Adipocyte (in vitro differentiated cells): Measurements from ENCODE around the gene FASTKD3.

Source experiments
- DNase-seq: peaks from one replicate; pipeline ENCODE4 v3.0.0-alpha.2; 2015; ENCODE audit warnings: low read depth
- H3K27me3 ChIP-seq: replicated peaks from 2 replicates; pipeline ENCODE4 v1.7.0; 2013; ENCODE audit warnings: mild to moderate bottlenecking, low read length, moderate library complexity; ENCODE audit not compliant: control insufficient read depth, insufficient read depth
- H3K36me3 ChIP-seq: 2 replicates; pipeline ENCODE4 v1.7.0; 2013; ENCODE audit warnings: low read length, mild to moderate bottlenecking, moderate library complexity; ENCODE audit not compliant: control insufficient read depth, insufficient read depth, severe bottlenecking
- H3K4me1 ChIP-seq: 2 replicates; pipeline ENCODE4 v1.7.0; 2013; ENCODE audit warnings: mild to moderate bottlenecking, low read length, moderate library complexity; ENCODE audit not compliant: control insufficient read depth, insufficient read depth
- H3K4me3 ChIP-seq: 2 replicates; pipeline ENCODE4 v1.7.0; 2013; ENCODE audit warnings: mild to moderate bottlenecking, low read length, moderate library complexity
- H3K9ac ChIP-seq: 2 replicates; pipeline ENCODE4 v1.7.0; 2013; ENCODE audit warnings: mild to moderate bottlenecking, low read length, moderate library complexity
- H3K9me3 ChIP-seq: 2 replicates; pipeline ENCODE4 v1.7.0; 2013; ENCODE audit warnings: mild to moderate bottlenecking, low read length, moderate library complexity; ENCODE audit not compliant: control insufficient read depth

FASTKD3 gene

GRCh38 chr5:7846327-7846726, 22.5 kb downstream of the FASTKD3 start:
- no peak for DNase-seq
- Histone ChIP-seq H3K27me3 (peaks cover 65% of the 10 kb centered on the region), H3K4me3 (no peak overlapping the region), H3K4me1 (no peaks in the 10 kb centered on the region), H3K9ac (no peak overlapping the region), H3K9me3 (no peaks in the 10 kb centered on the region), H3K36me3 (no peaks in the 10 kb centered on the region)

- no peaks in the 10 kb centered on the region for H3K36me3 ChIP-seq
- H3K9ac ChIP-seq = no peak overlapping the region
- H3K4me3 ChIP-seq = no peak overlapping the region
- no peak for DNase-seq
- H3K9me3 ChIP-seq = no peaks in the 10 kb centered on the region
- H3K4me1 ChIP-seq = no peaks in the 10 kb centered on the region
- peaks cover 62% of the 10 kb centered on the region for H3K27me3 ChIP-seq
Measured at GRCh38 chr5:7845557-7845956, 23.3 kb downstream of the FASTKD3 start.

- Histone ChIP-seq H3K36me3 (no peaks in the 10 kb centered on the region), H3K4me3 (no peak overlapping the region), H3K9ac (no peak overlapping the region), H3K4me1 (no peaks in the 10 kb centered on the region), H3K27me3 (peaks cover 66% of the 10 kb centered on the region), H3K9me3 (no peaks in the 10 kb centered on the region)
- DNase-seq = no peak
Measured at GRCh38 chr5:7844901-7845300, 23.9 kb downstream of the FASTKD3 start.

- H3K36me3 ChIP-seq = no peaks in the 10 kb centered on the region
- no peak for DNase-seq
- no peaks in the 10 kb centered on the region for H3K9me3 ChIP-seq
Measured at GRCh38 chr5:7842531-7842930, 26.3 kb downstream of the FASTKD3 start.

GRCh38 chr5:7837403-7837802, 31.4 kb downstream of the FASTKD3 start:
- Histone ChIP-seq H3K27me3 (peaks cover 8% of the 10 kb centered on the region), H3K9ac (no peak overlapping the region), H3K4me3 (no peak overlapping the region), H3K9me3 (no peaks in the 10 kb centered on the region), H3K36me3 (no peaks in the 10 kb centered on the region), H3K4me1 (no peaks in the 10 kb centered on the region)
- DNase-seq = no peak

More at GRCh38 chr5:7842531-7842930, 26.3 kb downstream of the FASTKD3 start:
- H3K27me3 ChIP-seq = peaks cover 49% of the 10 kb centered on the region
- no peaks in the 10 kb centered on the region for H3K4me1 ChIP-seq
- no peak overlapping the region for H3K9ac ChIP-seq
- no peak overlapping the region for H3K4me3 ChIP-seq

GRCh38 chr5:7834982-7835381, 33.8 kb downstream of the FASTKD3 start:
- Histone ChIP-seq H3K4me3 (no peak overlapping the region), H3K9me3 (no peaks in the 10 kb centered on the region), H3K27me3 (peaks cover 11% of the 10 kb centered on the region), H3K9ac (no peak overlapping the region), H3K36me3 (no peaks in the 10 kb centered on the region), H3K4me1 (no peaks in the 10 kb centered on the region)
- DNase-seq = no peak

GRCh38 chr5:7828269-7828668, 40.6 kb downstream of the FASTKD3 start:
- H3K36me3 ChIP-seq = no peaks in the 10 kb centered on the region
- DNase-seq = no peak
- H3K4me3 ChIP-seq = no peak overlapping the region
- no peak overlapping the region for H3K9ac ChIP-seq
- H3K9me3 ChIP-seq = no peaks in the 10 kb centered on the region
- H3K27me3 ChIP-seq = peaks cover 7% of the 10 kb centered on the region
- H3K4me1 ChIP-seq = peaks cover 15% of the 10 kb centered on the region

- Histone ChIP-seq H3K4me3 (no peak overlapping the region), H3K36me3 (no peaks in the 10 kb centered on the region)
- peak; percentile 25 for DNase-seq
Measured at GRCh38 chr5:7827610-7828009, 41.2 kb downstream of the FASTKD3 start.

GRCh38 chr5:7825630-7826029, 43.2 kb downstream of the FASTKD3 start:
- Histone ChIP-seq H3K36me3 (no peaks in the 10 kb centered on the region), H3K4me3 (no peak overlapping the region), H3K9ac (no peak overlapping the region), H3K4me1 (peaks cover 15% of the 10 kb centered on the region), H3K27me3 (peaks cover 6% of the 10 kb centered on the region), H3K9me3 (no peaks in the 10 kb centered on the region)
- no peak for DNase-seq

More at GRCh38 chr5:7827610-7828009, 41.2 kb downstream of the FASTKD3 start:
- Histone ChIP-seq H3K9me3 (no peaks in the 10 kb centered on the region), H3K4me1 (peaks cover 15% of the 10 kb centered on the region), H3K27me3 (peaks cover 7% of the 10 kb centered on the region), H3K9ac (no peak overlapping the region)

- Histone ChIP-seq H3K9me3 (no peaks in the 10 kb centered on the region), H3K36me3 (no peaks in the 10 kb centered on the region), H3K9ac (no peak overlapping the region), H3K27me3 (peaks cover 6% of the 10 kb centered on the region), H3K4me1 (peaks cover 15% of the 10 kb centered on the region), H3K4me3 (no peak overlapping the region)
- DNase-seq = no peak
Measured at GRCh38 chr5:7824995-7825394, 43.8 kb downstream of the FASTKD3 start.

GRCh38 chr5:7823594-7823993, 45.2 kb downstream of the FASTKD3 start:
- H3K27me3 ChIP-seq = peaks cover 15% of the 10 kb centered on the region
- DNase-seq = no peak
- H3K4me3 ChIP-seq = no peak overlapping the region
- no peaks in the 10 kb centered on the region for H3K36me3 ChIP-seq
- H3K4me1 ChIP-seq = peaks cover 15% of the 10 kb centered on the region
- H3K9ac ChIP-seq = no peak overlapping the region
- H3K9me3 ChIP-seq = no peaks in the 10 kb centered on the region

GRCh38 chr5:7822449-7822848, 46.4 kb downstream of the FASTKD3 start:
- Histone ChIP-seq H3K9ac (no peak overlapping the region), H3K36me3 (no peaks in the 10 kb centered on the region), H3K4me3 (no peak overlapping the region), H3K4me1 (peaks cover 8% of the 10 kb centered on the region), H3K27me3 (peaks cover 15% of the 10 kb centered on the region), H3K9me3 (no peaks in the 10 kb centered on the region)
- DNase-seq = no peak
